ENCODE measurements around the gene SPEM2.
"Not testable (repeated sequence)": the region's sequence is repeated elsewhere in the genome, so short reads cannot be mapped to it uniquely, and the experiment has no call there.

SPEM2 gene

DNA sequence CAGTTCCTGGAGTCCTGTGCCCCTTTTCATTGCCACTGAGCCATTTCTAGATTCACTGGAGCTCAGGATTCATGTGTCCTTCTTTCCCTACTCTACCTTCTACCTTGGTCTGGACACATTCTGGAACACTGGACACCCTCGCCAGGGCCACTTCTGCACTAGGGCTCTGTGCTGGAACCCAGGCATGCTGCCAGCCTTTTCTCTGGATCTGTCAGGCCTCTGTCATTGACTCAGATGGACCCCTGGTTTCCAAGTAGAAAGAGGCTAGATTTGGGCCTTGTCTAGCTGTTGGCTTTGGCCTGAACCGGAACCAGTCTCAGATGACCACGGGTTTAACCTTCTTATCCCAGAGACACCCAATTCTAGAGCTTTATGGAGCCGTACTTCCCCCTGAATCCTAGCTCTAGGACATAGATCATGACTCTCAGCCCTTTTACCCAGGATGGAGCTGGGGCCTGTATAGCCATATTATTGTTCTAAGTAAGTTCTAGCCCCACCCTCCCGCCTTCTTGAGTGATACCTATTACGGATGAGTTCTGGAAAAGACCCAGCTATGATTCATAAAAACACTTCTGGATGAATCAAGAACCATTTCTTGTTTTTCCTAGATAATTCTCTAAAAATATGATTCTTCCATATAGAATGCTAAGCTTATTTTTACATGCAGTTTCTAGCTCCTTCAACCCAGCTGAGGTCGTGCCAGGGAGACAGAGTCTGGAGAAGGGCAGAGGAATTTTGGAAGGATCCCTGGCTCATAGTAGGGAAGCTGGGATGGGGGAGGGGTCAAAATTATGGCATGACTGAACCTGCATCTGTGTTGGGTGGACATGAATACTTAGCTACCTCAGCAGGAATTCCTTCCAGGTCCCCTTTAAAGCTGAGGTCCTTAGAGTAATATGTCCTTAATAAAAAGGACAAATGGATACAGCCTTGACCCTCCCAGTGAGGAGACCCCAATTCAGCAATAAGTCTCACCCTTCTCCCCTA, 18.4 kb downstream of the SPEM2 start:
- no peak for DNase-seq

DNA sequence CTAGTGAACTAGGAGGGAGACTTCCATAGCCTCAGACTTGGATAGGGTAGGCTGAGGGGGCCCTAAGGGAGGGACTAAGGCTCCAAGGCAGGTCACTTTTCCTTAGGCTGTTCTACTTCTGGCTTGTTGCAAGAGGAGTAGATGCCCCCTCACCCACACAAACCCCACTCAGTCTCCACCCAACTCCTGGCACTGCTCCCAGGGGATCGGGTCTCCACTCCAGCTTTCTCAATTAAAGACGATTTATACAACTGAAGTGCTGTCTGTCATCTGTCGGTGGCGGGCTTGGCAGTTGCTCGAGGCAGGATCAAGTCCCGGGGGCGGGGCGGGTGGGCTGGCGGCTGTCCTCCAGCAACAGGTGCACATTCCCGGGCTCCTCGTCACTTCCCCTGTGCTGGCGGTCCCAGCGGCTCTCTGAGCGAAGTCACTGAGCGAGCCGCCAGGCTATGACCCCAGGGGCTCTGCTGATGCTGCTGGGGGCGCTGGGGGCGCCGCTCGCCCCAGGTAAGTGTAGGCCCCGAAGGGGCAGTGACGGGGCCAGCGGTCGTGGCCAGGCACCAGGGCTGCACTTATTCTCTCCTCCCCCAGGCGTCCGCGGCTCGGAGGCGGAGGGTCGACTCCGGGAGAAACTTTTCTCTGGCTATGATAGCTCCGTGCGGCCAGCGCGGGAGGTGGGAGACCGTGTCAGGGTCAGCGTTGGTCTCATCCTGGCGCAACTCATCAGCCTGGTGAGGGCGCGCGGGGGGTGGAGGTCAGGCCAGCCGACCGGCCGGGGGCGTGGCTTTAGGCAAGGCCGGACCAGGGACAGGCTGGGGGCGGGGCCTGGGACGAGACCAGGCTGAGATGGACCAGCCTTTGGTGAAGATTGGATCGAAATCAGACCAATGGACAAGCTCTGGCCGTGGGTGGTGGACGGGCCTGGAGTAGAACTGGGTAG, 19.5 kb downstream of the SPEM2 start, which contains the start of gene CHRNB1:
TSS of gene CHRNB1 (plus strand) at position 380 of the 937 bp plus-strand sequence. CDS start at position 447, 67 bp downstream.
- DNase-seq, result peak in 1 of 3 experiments; percentile 6

GRCh38 chr17:7445619-7445968, 20.2 kb downstream of the SPEM2 start:
- no peak for DNase-seq

GRCh38 chr17:7448461-7448860, 23.0 kb downstream of the SPEM2 start:
- no peak for DNase-seq

DNA sequence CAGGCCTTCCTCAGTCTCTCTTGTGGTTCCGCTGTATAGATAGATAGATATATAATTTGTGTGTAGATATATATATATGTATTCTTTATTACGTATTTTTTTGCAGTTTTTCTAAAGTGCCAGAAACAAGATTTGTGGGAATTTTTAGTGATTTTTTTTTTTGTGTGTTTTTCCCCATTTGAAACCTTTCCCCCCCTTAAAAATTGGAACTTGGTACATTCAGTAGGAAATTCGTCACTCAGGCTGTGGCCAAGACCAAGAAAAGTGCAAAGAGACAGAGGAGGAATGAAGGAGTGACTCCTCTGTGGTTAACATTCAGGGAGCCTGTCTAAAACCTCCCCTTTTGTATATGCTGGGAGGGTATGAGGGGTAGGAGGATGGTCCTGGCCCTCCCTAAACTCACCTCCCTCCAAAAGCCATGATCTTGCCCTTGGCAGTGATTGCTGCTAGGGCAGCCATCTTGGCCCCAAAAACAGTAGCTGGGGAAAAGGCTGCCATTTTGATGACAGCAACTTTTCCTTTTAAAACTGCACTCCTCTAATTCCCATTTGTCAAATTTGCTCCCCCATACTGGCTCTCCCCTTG, 34.6 kb downstream of the SPEM2 start:
- DNase-seq, result no peak

DNA sequence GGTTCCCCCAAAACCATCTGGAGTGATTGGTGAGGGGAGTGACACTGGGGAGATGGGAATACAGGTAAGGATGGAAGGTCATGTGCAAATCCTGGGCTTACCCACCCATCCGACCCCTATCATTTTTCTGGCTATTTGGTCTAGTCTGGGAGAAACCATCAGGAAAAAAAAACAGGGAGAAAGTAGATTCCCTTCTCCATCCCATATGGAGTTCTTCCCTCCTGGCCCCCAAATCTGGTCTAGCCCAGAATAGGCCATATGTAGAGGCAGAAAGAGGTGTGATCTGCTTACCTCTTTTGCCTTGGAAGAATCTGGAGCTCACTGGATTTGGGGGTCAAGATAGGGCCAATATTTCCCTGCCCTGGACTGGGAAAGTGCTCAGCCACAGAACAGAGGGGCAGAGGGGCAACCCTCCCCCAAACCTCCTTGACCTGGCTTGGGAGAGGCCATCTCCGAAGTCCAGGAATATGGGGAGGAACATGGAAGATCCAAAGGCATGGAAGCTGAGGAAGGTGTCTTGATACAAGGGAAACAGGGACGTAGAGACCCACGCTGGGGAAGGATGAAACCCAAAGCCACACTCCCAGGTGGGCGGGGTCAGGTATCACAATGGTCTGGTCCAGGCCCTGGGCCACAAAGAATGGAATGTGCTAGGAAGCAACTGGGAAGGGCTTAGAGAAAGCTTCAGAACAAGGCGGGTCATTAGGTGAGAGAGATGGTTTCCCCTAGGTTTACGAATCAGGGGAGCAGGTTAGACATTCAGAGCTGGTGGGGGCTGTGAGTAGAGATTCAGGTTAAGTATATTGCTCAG, 35.6 kb downstream of the SPEM2 start:
- no peak for DNase-seq

DNA sequence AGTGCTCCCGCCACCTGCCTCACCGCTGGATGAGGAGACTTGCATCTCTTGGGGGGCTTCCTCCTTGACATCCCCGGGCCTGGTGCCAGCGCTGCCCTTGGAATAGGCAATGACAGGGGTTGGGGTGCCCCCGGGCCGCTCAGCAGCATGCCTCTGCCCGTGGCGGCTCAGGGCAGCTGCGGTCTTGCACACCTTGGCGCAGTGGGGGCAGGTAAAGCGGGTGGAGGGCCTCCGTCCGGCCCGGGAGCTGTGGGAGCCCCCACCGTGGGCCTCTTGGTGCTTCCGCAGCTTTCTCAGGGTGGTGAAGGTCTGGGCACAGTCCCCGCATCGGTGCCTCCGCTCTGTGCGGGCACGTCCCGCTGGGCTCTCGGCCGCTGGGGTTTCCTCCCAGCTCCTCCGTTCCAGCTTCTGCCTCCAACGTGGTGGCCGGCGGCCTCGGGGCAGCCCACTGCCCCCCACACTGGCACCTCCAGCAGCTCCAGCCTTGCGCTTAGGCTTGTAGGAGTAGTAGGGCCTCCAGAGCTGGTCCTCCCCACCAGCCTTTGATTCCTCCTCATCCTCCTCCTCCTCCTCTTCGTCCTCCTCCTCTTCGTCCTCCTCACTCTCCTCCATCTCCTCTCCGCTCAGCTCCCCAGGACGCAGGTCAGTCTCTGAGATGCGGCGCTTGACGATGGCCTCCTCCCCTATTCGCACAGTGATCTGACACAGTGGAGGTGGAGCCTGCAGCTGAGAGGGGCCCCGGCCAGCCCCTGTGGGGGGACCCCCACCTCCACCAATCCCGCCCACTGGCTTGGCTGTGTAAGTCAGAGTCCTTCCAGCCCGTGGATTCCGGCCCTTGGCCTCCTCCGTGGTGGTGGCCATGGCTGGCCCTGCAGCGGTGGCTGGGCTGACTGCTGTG, 37.3 kb downstream of the SPEM2 start:
- no peak for DNase-seq

- no peak for DNase-seq
Measured at GRCh38 chr17:7463372-7463846, 38.0 kb downstream of the SPEM2 start.

- no peak for DNase-seq
Measured at GRCh38 chr17:7464081-7464480, 38.7 kb downstream of the SPEM2 start.

GRCh38 chr17:7465597-7466275, 40.3 kb downstream of the SPEM2 start:
- DNase-seq, result no peak

DNA sequence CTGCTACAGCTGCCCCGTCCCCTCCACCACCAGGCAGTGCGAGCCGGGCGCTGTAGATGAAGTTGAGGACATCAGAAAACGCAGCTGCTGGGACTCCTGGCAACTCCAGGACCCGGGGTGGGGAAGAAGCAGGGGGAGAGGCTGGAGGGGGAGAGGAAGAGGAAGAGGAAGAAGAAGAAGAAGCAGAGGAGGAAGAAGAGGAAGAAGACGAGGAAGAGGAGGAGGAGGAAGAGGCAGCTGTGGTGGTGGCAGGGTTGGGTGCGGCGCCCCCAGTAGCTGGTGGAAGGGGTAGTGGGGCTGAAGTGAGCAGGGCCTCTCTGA, 40.9 kb downstream of the SPEM2 start:
- no peak for DNase-seq

DNA sequence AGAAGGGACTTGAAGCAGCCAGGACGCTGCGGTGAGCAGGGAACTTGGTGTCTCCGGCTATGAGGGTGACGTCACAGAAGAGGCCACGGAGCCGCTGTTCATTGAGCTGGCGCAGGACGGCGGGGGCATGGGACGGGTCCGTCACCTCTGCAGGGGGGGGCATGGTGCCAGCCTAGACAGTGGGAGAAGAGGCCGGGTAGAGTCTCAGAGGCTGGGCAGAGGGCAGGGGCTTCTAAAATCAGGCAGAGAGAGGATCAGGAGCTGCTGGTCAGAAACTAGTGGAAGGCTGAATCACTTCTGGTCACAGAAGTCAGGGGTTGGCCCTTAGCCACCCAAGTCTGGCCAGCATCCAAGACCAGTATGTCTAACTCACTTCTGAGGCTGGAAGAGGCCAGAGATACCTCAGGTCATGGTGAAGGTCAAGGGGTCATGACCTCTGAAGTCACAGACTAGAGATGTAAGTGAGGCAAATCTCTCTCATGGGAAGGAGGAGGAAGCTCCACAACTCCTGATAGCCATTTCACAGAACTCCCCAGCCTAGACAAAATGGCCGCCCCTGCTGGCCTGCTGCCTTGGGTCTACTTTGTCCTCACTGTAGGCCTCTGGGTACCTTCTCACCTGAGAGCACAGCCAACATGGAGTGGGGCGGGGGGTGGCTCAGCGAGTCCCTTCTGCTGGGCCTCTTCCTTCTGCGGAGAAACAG, 41.4 kb downstream of the SPEM2 start:
- no peak for DNase-seq

DNA sequence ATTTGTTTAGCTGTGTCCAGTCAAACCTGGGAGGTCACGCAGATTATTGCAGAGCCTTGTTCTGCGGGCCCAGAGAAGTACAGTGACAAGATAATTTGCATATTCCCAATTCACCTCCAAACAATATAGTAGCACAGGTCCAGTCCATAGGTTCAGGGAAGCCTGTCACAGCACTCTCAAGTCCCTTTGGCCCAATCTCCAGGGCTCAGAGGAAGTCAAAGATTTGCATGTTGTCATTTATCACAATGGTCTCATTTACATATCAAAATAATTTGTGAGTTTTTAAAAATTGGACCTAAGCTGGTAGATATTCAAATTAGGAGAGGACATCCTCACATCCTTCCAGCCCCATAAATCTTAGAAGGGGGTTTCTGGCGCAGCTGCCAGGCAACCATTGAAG, 42.1 kb downstream of the SPEM2 start:
- no peak for DNase-seq

DNA sequence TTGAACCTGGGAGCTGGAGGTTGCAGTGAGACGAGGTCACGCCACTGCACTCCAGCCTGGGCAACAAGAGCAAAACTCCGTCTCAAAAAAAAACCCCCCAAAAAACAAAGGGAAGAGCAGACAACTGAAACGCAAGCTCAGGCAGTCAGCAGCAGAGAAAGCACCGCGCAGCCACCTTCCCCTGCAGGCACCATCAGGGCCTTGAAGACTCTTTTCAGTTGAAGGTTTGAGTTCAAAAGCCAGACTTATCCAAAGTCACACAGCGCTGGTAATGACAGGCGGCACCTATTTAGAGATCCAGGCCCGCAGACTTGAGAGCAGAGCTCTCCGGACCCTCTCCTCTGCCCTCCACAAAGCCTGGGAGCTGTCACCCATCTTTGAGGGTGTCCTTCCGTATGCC, 42.9 kb downstream of the SPEM2 start:
- no peak for DNase-seq

DNA sequence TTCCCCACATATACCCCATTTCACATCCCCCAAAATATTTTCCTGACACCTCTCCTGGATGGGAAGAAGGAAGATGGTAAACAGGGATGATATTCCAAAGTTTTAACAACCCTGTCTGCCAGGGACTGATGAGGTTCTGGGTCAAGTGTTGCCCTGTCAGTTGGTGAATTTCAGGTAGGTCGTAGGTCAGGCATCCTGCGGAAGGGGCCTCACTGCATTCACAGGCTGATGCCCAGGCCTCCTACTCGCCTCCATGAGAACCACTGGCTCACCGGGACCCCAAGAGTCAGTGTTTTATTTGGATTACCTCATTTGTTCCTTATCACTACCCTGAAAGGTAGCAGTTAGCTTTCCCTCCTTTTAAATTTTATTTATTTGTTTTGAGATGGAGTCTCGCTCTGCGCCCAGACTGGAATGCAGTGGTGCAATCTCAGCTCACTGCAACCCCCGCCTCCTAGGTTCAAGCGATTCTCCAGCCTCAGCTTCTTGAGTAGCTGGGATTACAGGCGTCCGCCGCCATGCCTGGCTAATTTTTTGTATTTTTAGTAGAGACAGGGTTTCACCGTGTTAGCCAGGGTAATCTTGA, 43.5 kb downstream of the SPEM2 start:
- DNase-seq, result no peak

DNA sequence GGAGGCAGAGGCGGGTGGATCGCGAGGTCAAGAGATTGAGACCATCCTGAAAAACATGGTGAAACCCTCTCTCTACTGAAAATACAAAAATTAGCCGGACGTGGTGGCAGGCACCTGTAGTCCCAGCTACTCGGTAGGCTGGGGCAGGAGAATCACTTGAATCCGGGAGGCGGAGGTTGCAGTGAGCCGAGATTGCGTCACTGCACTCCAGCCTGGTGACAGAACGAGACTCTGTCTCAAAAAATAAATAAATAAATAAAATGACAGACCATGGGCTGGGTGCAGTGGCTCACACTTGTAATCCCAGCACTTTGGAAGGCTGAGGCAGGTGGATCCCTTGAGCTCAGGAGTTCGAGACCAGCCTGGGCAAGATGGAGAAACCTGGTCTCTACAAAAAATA, 44.4 kb downstream of the SPEM2 start:
- DNase-seq, result not testable (repeated sequence)

GRCh38 chr17:7470457-7470973, 45.1 kb downstream of the SPEM2 start:
- DNase-seq, result not testable (repeated sequence)

GRCh38 chr17:7471729-7472128, 46.3 kb downstream of the SPEM2 start:
- no peak for DNase-seq

- not testable (repeated sequence) for DNase-seq
Measured at GRCh38 chr17:7474767-7475166, 49.4 kb downstream of the SPEM2 start.
